Mucosa of descending colon (tissue), 3 donors: ENCODE data around the gene HPS1. TPM values are rescaled to one million over a fixed set of nuclear protein-coding genes. Genes with fewer than 3 reads are reported as not detected.

Experiments used
- ATAC-seq: fragments of 200-7000 bp; cut with Tn5 transposase; one replicate; pipeline ENCODE4 v1.9.1; 2020; ENCODE audit warnings: mild to moderate bottlenecking, moderate library complexity
- DNase-seq, 3 donors: peaks; one replicate each; pipeline ENCODE4 v3.0.0-alpha.2; 2020
- H3K36me3 ChIP-seq: fragments of 200-600 bp; one replicate; pipeline ENCODE4 v1.8.0; 2021; ENCODE audit warnings: low read depth, mild to moderate bottlenecking
- H3K4me1 ChIP-seq: fragments of 200-600 bp; one replicate; pipeline ENCODE4 v1.8.0; 2021; ENCODE audit warnings: low read depth, mild to moderate bottlenecking
- H3K4me3 ChIP-seq: fragments of 200-600 bp; one replicate; pipeline ENCODE4 v1.8.0; 2021; ENCODE audit warnings: mild to moderate bottlenecking
- H3K9me3 ChIP-seq: fragments of 200-600 bp; one replicate; pipeline ENCODE4 v1.8.0; 2021; ENCODE audit warnings: mild to moderate bottlenecking
- CTCF ChIP-seq: fragments of 200-600 bp; IDR thresholded peaks from one replicate; pipeline ENCODE4 v1.8.0; 2022; ENCODE audit warnings: antibody characterized with exemption, mild to moderate bottlenecking
- intact Hi-C, 2 donors: fragments of 100-400 bp; cut with DNase I in 1 of 2; cut with micrococcal nuclease in 1 of 2; formaldehyde crosslinking; loops; one replicate each; pipeline versions ENCODE4 v1.11.0 to v1.11.1; 2022; cut with DNase I, micrococcal nuclease
- total RNA-seq, 3 donors: library from RNA; stranded (reverse); fragmentation: NEBNext Ultra II Directional in 2 of 3; extraction: Animal tissue kit (Norgen Biotek cat#: 25700) in 2 of 3; gene quantifications; one replicate each; pipeline versions ENCODE4 v1.2.1 to v1.2.4, GENCODE V29; 2021 to 2023
- donor health status: DM: no; HTN: no; CAD: no; lungs with moderate emphysema.
- donor health status: DM: no; HTN: no; CAD: no.
- donor health status: DM: no; HTN: yes; CAD: no.

Gene HPS1
- total RNA-seq, 3 donors from 2014 or later: 80.9 to 101 (median 85.4) TPM

GRCh38 chr10:98469001-98469931 lies 22.5 kb upstream of the HPS1 start:
- no peaks in the 10 kb centered on the region for H3K36me3 ChIP-seq
- ATAC-seq (no peak), DNase-seq (no peak)
- no peaks in the 10 kb centered on the region for H3K9me3 ChIP-seq
- H3K4me3 ChIP-seq: no peak overlapping the region
- intact Hi-C loops: loop anchor here (5.0 to 10.0 kb wide), 2 partner anchors 706 to 778 kb away; no protein-coding TSS in a partner anchor
- no peaks in the 10 kb centered on the region for H3K4me1 ChIP-seq
- TF ChIP-seq CTCF: no peak

- DNase-seq: peak; percentile 76 to 83 (median 77)
- H3K4me1 ChIP-seq: no peaks in the 10 kb centered on the region
- peak; percentile 49 for TF ChIP-seq CTCF
- peak; percentile 99 for ATAC-seq
- H3K4me3 ChIP-seq: peak overlapping the region; percentile 17
- intact Hi-C loops: loop anchor here (5.0 to 10.0 kb wide), 2 partner anchors 707 to 780 kb away; no protein-coding TSS in a partner anchor
- no peaks in the 10 kb centered on the region for H3K36me3 ChIP-seq
- no peaks in the 10 kb centered on the region for H3K9me3 ChIP-seq
Measured at GRCh38 chr10:98467506-98468318, 21.0 kb upstream of the HPS1 start.

- DNase-seq: no peak
- H3K4me1 ChIP-seq: no peaks in the 10 kb centered on the region
Measured at GRCh38 chr10:98466861-98467505, 20.2 kb upstream of the HPS1 start.

GRCh38 chr10:98465866-98466265 lies 19.1 kb upstream of the HPS1 start:
- Histone ChIP-seq H3K36me3 (no peaks in the 10 kb centered on the region), H3K4me1 (peaks cover 2% of the 10 kb centered on the region), H3K4me3 (no peak overlapping the region), H3K9me3 (no peaks in the 10 kb centered on the region)
- ATAC-seq (no peak), DNase-seq (no peak)
- intact Hi-C loops: loop anchor here (5.0 to 10.0 kb wide), 2 partner anchors 709 to 781 kb away; no protein-coding TSS in a partner anchor
- TF ChIP-seq CTCF: no peak

More at GRCh38 chr10:98466861-98467505, 20.2 kb upstream of the HPS1 start:
- no peak overlapping the region for H3K4me3 ChIP-seq
- H3K36me3 ChIP-seq: no peaks in the 10 kb centered on the region
- TF ChIP-seq CTCF: no peak
- H3K9me3 ChIP-seq: no peaks in the 10 kb centered on the region
- ATAC-seq: no peak
- intact Hi-C loops: loop anchor here (5.0 to 10.0 kb wide), 2 partner anchors 708 to 780 kb away; no protein-coding TSS in a partner anchor
